K562 (cell line): ENCODE measurements around the gene TMEM151A.
A peak's percentile ranks its signal among the peaks of the same experiment; 100 is the strongest.

Source experiments
- CTCF ChIP-seq, 3 experiments: IDR thresholded peaks in 2 of 3; conservative IDR thresholded peaks in 1 of 3; 2 replicates each; pipeline ENCODE4 v1.5.1; 2011 to 2012; ENCODE audit warnings: low read length in 3 of 3, mild to moderate bottlenecking in 3 of 3, control low read depth in 2 of 3, improper control_type of control experiment in 1 of 3, inconsistent platforms in 1 of 3, low read depth in 1 of 3, mixed read lengths in 1 of 3, moderate library complexity in 1 of 3; ENCODE audit not compliant: insufficient read depth in 2 of 3
- E2F4 ChIP-seq: sonication (generic); formaldehyde crosslinking; IDR thresholded peaks from 2 replicates; pipeline ENCODE4 v1.8.0; 2022; ENCODE audit warnings: mild to moderate bottlenecking, low read depth, missing genetic modification reagents

GRCh38 chr11:66311965-66312548 lies 20.4 kb downstream of the TMEM151A start:
- TF ChIP-seq CTCF (IDR thresholded peaks at IDR 0.05 in 2 of 3, conservative IDR thresholded peaks at IDR 0.05 in 1 of 3; ENCODE audit: insufficient read depth in 2 of 3, low read depth in 1 of 3, low read length in 3 of 3) (peak; percentile 11 to 97 (median 96); a peak in 5 of 6 replicates), E2F4 (no peak)
